H1 (cell line): ENCODE data around the gene OXLD1. TPM values are rescaled to one million over a fixed set of nuclear protein-coding genes. Genes with fewer than 3 reads are reported as not detected.
A peak's percentile ranks its signal among the peaks of the same experiment; 100 is the strongest.

Experiments
- CTCF ChIA-PET: fragments of 300-600 bp; sonication (Branson Sonifier 250); formaldehyde crosslinking; loops from one replicate; lab custom pipeline; 2021; ENCODE audit not compliant: partially characterized antibody; lab: Charles Lee
- POLR2A ChIA-PET: fragments of 300-600 bp; sonication (Branson Sonifier 250); formaldehyde crosslinking; loops from one replicate; lab custom pipeline; 2021; ENCODE audit warnings: inconsistent platforms; ENCODE audit not compliant: partially characterized antibody; lab: Charles Lee
- DNase-seq, 2 experiments: peaks; one replicate each; pipeline versions ENCODE4 v3.0.0 to v3.0.0-alpha.2; 2010 to 2022; ENCODE audit warnings: low spot score in 2 of 2, low read depth in 1 of 2, mixed read lengths in 1 of 2
- FAIRE-seq: peaks from 2 replicates; lab custom pipeline; 2011; peaks lifted over from hg19 to GRCh38; lab: Jason Lieb, UNC
- H2AFZ ChIP-seq: 2 replicates; pipeline ENCODE4 v1.8.1; 2012; ENCODE audit warnings: low read length, inconsistent platforms
- H2AK5ac ChIP-seq: 2 replicates; pipeline ENCODE4 v1.6.1; 2013; ENCODE audit warnings: low read depth, low read length
- H2BK120ac ChIP-seq: replicated peaks from 2 replicates; pipeline ENCODE3; 2013; ENCODE audit warnings: low read depth, low read length, inconsistent platforms
- H2BK12ac ChIP-seq: 2 replicates; pipeline ENCODE4 v1.6.1; 2013; ENCODE audit warnings: low read depth, low read length
- H2BK15ac ChIP-seq: 2 replicates; pipeline ENCODE4 v1.6.1; 2013; ENCODE audit warnings: low read length
- H2BK20ac ChIP-seq: 2 replicates; pipeline ENCODE4 v1.6.1; 2013; ENCODE audit warnings: low read length
- H2BK5ac ChIP-seq: 2 replicates; pipeline ENCODE4 v1.6.1; 2013; ENCODE audit warnings: low read depth, low read length
- H3K14ac ChIP-seq: 2 replicates; pipeline ENCODE4 v1.6.1; 2013; ENCODE audit warnings: inconsistent platforms; ENCODE audit not compliant: insufficient read length
- H3K18ac ChIP-seq: 2 replicates; pipeline ENCODE4 v1.6.1; 2013; ENCODE audit warnings: low read length; ENCODE audit errors: extremely low read depth
- H3K23ac ChIP-seq: 2 replicates; pipeline ENCODE4 v1.6.1; 2013; ENCODE audit warnings: inconsistent platforms; ENCODE audit not compliant: insufficient read length
- H3K23me2 ChIP-seq: 2 replicates; pipeline ENCODE4 v1.6.1; 2013; ENCODE audit warnings: low read depth, low read length
- H3K27ac ChIP-seq: 2 replicates; pipeline ENCODE4 v1.6.1; 2011; ENCODE audit warnings: low read depth, low read length, inconsistent platforms
- H3K27me3 ChIP-seq, 4 experiments: replicated peaks in 1 of 4; 1 replicate in 1 of 4; 2 replicates in 3 of 4; pipeline versions ENCODE4 v1.6.1 to v1.8.1; 2011 to 2013; ENCODE audit warnings: low read length in 3 of 4, mild to moderate bottlenecking in 3 of 4, inconsistent platforms in 2 of 4, mixed read lengths in 2 of 4, moderate library complexity in 1 of 4; ENCODE audit not compliant: control insufficient read depth in 3 of 4, insufficient read depth in 3 of 4; ENCODE audit errors: extremely low read depth in 1 of 4
- H3K36me3 ChIP-seq, 4 experiments: 2 replicates each; pipeline versions ENCODE4 v1.6.1 to v1.8.1; 2011 to 2013; ENCODE audit warnings: mild to moderate bottlenecking in 4 of 4, low read length in 3 of 4, moderate library complexity in 2 of 4, control low read depth in 1 of 4, inconsistent platforms in 1 of 4; ENCODE audit not compliant: insufficient read depth in 4 of 4, control insufficient read depth in 2 of 4
- H3K4ac ChIP-seq: replicated peaks from 2 replicates; pipeline ENCODE3; 2013; ENCODE audit warnings: low read length, low read depth, mixed read lengths, inconsistent platforms; ENCODE audit not compliant: insufficient read length
- H3K4me1 ChIP-seq, 4 experiments: replicated peaks in 1 of 4; 1 replicate in 1 of 4; 2 replicates in 3 of 4; pipeline versions ENCODE4 v1.6.1 to v1.8.1; 2011 to 2013; ENCODE audit warnings: low read length in 3 of 4, inconsistent platforms in 2 of 4, mixed read lengths in 1 of 4; ENCODE audit not compliant: insufficient read depth in 4 of 4, control insufficient read depth in 3 of 4
- H3K4me2 ChIP-seq, 2 experiments: 2 replicates each; pipeline versions ENCODE4 v1.6.1 to v1.8.1; 2011 to 2013; ENCODE audit warnings: low read depth in 2 of 2, low read length in 2 of 2, control low read depth in 1 of 2, inconsistent platforms in 1 of 2, mild to moderate bottlenecking in 1 of 2; ENCODE audit not compliant: insufficient read depth in 1 of 2
- H3K4me3 ChIP-seq, 4 experiments: fragments of 200-600, 300-600 bp in 1 of 4; sonication (generic), shearing (Covaris generic), sonication (Bioruptor Twin) in 1 of 4; 2 replicates each; pipeline versions ENCODE4 v1.5.1 to v1.8.1; 2011 to 2016; ENCODE audit warnings: low read length in 4 of 4, low read depth in 3 of 4, control low read depth in 2 of 4, inconsistent platforms in 2 of 4, mild to moderate bottlenecking in 2 of 4, mixed read lengths in 1 of 4, moderate library complexity in 1 of 4; ENCODE audit not compliant: insufficient read depth in 2 of 4; ENCODE audit errors: extremely low read depth in 1 of 4
- H3K56ac ChIP-seq: replicated peaks from 2 replicates; pipeline ENCODE3; 2013; ENCODE audit warnings: low read depth, mild to moderate bottlenecking, mixed read lengths, low read length, inconsistent platforms; ENCODE audit not compliant: insufficient read length
- H3K79me1 ChIP-seq: 2 replicates; pipeline ENCODE4 v1.6.1; 2013; ENCODE audit warnings: low read depth, low read length, control low read depth
- H3K79me2 ChIP-seq, 2 experiments: 2 replicates each; pipeline versions ENCODE4 v1.6.1 to v1.8.1; 2012 to 2013; ENCODE audit warnings: low read length in 2 of 2, mild to moderate bottlenecking in 2 of 2, inconsistent platforms in 1 of 2; ENCODE audit not compliant: insufficient read depth in 2 of 2, control insufficient read depth in 1 of 2
- H3K9ac ChIP-seq, 4 experiments: replicated peaks in 1 of 4; 1 replicate in 1 of 4; 2 replicates in 3 of 4; pipeline versions ENCODE4 v1.6.1 to v1.8.1; 2011 to 2013; ENCODE audit warnings: low read depth in 3 of 4, low read length in 3 of 4, control low read depth in 2 of 4, mild to moderate bottlenecking in 2 of 4, moderate library complexity in 2 of 4, inconsistent platforms in 1 of 4; ENCODE audit errors: extremely low read depth in 1 of 4
- H3K9me3 ChIP-seq, 2 experiments: 2 replicates each; pipeline versions ENCODE4 v1.6.1 to v1.8.1; 2012 to 2013; ENCODE audit warnings: mild to moderate bottlenecking in 2 of 2, moderate library complexity in 2 of 2, control low read depth in 1 of 2, inconsistent platforms in 1 of 2, low read depth in 1 of 2, low read length in 1 of 2, mixed read lengths in 1 of 2; ENCODE audit not compliant: insufficient read depth in 2 of 2
- H4K20me1 ChIP-seq, 2 experiments: replicated peaks in 1 of 2; 2 replicates each; pipeline versions ENCODE3 to v1.8.1; 2011 to 2013; ENCODE audit warnings: inconsistent platforms in 2 of 2, low read length in 2 of 2, mild to moderate bottlenecking in 1 of 2; ENCODE audit not compliant: insufficient read depth in 2 of 2, control insufficient read depth in 1 of 2
- H4K5ac ChIP-seq: 2 replicates; pipeline ENCODE4 v1.6.1; 2013; ENCODE audit warnings: low read length, low read depth, mixed read lengths, inconsistent platforms; ENCODE audit not compliant: insufficient read length
- H4K8ac ChIP-seq: 2 replicates; pipeline ENCODE4 v1.8.0; 2013; ENCODE audit warnings: mild to moderate bottlenecking, moderate library complexity, low read length, inconsistent platforms; ENCODE audit not compliant: insufficient read depth; ENCODE audit errors: extremely low read depth
- H4K91ac ChIP-seq: replicated peaks from 2 replicates; pipeline ENCODE3; 2013; ENCODE audit warnings: low read length, mixed read lengths, inconsistent platforms; ENCODE audit not compliant: insufficient read length
- BACH1 ChIP-seq: IDR thresholded peaks from 2 replicates; pipeline ENCODE4 v1.6.1; 2012; ENCODE audit warnings: low read length, improper control_type of control experiment
- BRCA1 ChIP-seq: IDR thresholded peaks from 2 replicates; pipeline ENCODE4 v1.6.1; 2012; ENCODE audit warnings: low read depth, low read length, improper control_type of control experiment
- KDM5A ChIP-seq: fragments of 200-600 bp; IDR thresholded peaks from 2 replicates; pipeline ENCODE4 v1.7.1; 2012; ENCODE audit warnings: mild to moderate bottlenecking, low read length, inconsistent platforms, mixed read lengths
- TEAD4 ChIP-seq: IDR thresholded peaks from 2 replicates; pipeline ENCODE4 v1.6.1; 2012; ENCODE audit warnings: low read depth, low read length, inconsistent platforms, mixed read lengths
- WGBS, 2 experiments: shearing (Covaris generic) in 1 of 2; methylation state at CpG; one replicate each; pipeline versions ENCODE4 v1.1.6 to v1.1.7; 2013 to 2015; ENCODE audit warnings: low lambda C conversion rate in 2 of 2, mixed read lengths in 2 of 2, inconsistent platforms in 1 of 2, low coverage in 1 of 2, missing lambda C conversion rate in 1 of 2; ENCODE audit not compliant: insufficient replicate concordance in 2 of 2, insufficient coverage in 1 of 2, insufficient read length in 1 of 2; ENCODE audit errors: extremely low coverage in 1 of 2, missing lambda C conversion rate in 1 of 2; 5-methylcytosine and 5-hydroxymethylcytosine counted together
- polyA plus RNA-seq, 7 experiments: library from polyadenylated mRNA; depleted of rRNA in 3 of 7; stranded (reverse) in 5 of 7; unstranded in 2 of 7; fragments of >200 nt in 5 of 7; fragments of 200-250 nt in 2 of 7; gene quantifications; 1 replicate in 5 of 7; 2 replicates in 1 of 7; 4 replicates in 1 of 7; pipeline versions ENCODE4 v1.2.1 to v1.2.3, GENCODE V29; 2011 to 2013; ENCODE audit warnings: missing spikeins in 2 of 7, mixed read lengths in 2 of 7
- total RNA-seq: library from RNA; stranded (reverse); fragmentation: NEBNext Ultra II Directional; extraction: Animal tissue kit (Norgen Biotek cat#: 25700); gene quantifications from 2 replicates; pipeline ENCODE4 v1.2.1, GENCODE V29; 2021

The OXLD1 gene
- total and polyA plus RNA-seq, 2 of the 8 experiments (the other 6 are each of a cell fraction or from before 2014, with no cell fraction given) = 41.5 to 61.9 TPM

- Histone ChIP-seq H4K5ac (peak overlapping the region; percentile 56), H3K18ac (peak overlapping the region; percentile 32; the same call in 1 of the 2 replicates)
- TF ChIP-seq TEAD4 (no peak), BACH1 (0 out of 2 replicates have a peak, but pooled peaks have one; percentile 41), BRCA1 (no peak), KDM5A (0 out of 2 replicates have a peak, but pooled peaks have one; percentile 42)
- TF ChIP-seq, all 59 proteins: peak for 2
- Histone ChIP-seq H2AFZ (no peak overlapping the region), H3K36me3 (peaks cover 2 to 15% (median 10%) of the 10 kb centered on the region in 4 experiments; a peak in 6 of 8 replicates), H3K9me3 (no peaks in the 10 kb centered on the region), H3K14ac (no peak overlapping the region), H2BK20ac (no peak overlapping the region), H2BK12ac (no peak overlapping the region), H3K9ac (peak overlapping the region; percentile 35 to 76 (median 73)), H3K4me3 (peak overlapping the region; percentile 76 to 89 (median 87)), H3K27ac (peak overlapping the region; percentile 58), H3K4me1 (peaks cover 3 to 14% (median 7%) of the 10 kb centered on the region in 4 experiments; a peak in 6 of 7 replicates), H2BK5ac (peak overlapping the region; percentile 60; the same call in 1 of the 2 replicates), H3K56ac (peak overlapping the region; percentile 70), H4K8ac (peak overlapping the region; percentile 83), H3K79me1 (peaks cover 15% of the 10 kb centered on the region), H3K23me2 (peaks cover 12% of the 10 kb centered on the region), H2BK120ac (no peak overlapping the region), H3K23ac (no peak overlapping the region), H3K4ac (no peak overlapping the region), H4K20me1 (peaks cover 0 to 23% of the 10 kb centered on the region in 2 experiments), H4K91ac (peak overlapping the region; percentile 34), H3K79me2 (peaks cover 4 to 39% of the 10 kb centered on the region in 2 experiments; a peak in 3 of 4 replicates), H3K4me2 (peak overlapping the region; percentile 77 to 84), H3K27me3 (no peaks in the 10 kb centered on the region; a peak in 1 of 7 replicates), H2AK5ac (no peak overlapping the region), H2BK15ac (no peak overlapping the region)
- no peak for DNase-seq
- WGBS, 2 experiments = 3% methylated on average over 20 of the region's 37 CpGs; no CpG with 5 or more reads in 1 of the 2 experiments
- POLR2A ChIA-PET = interaction anchor here (0.8 to 28.4 kb wide), 12 partner anchors 7 to 195 kb away, joined by 3 to 436 read pairs (median 6); partner anchors contain the start of genes CCDC137, MRPL12, NPLOC4 and OXLD1
- no peak for FAIRE-seq
- CTCF ChIA-PET = interaction anchor here (0.8 to 2.9 kb wide), 6 partner anchors 11 to 27 kb away, joined by 3 to 10 read pairs (median 4); no protein-coding TSS in a partner anchor
These were observed 16.8 kb upstream of the OXLD1 start for GRCh38 chr17:81683208-81683583.
